Parathyroid adenoma (tissue), 2 donors: ENCODE measurements around the gene LTA.

Source experiments
- H2AFZ ChIP-seq: fragments of 300-600 bp; sonication (generic); one replicate; pipeline ENCODE4 v1.7.0; 2017; ENCODE audit warnings: antibody characterized with exemption, mild to moderate bottlenecking
- H3K27ac ChIP-seq: fragments of 300-600 bp; sonication (generic); one replicate; pipeline ENCODE4 v1.7.0; 2017
- H3K27me3 ChIP-seq: fragments of 300-600 bp; sonication (generic); one replicate; pipeline ENCODE4 v1.7.0; 2017; ENCODE audit warnings: low read length; ENCODE audit not compliant: control insufficient read depth, insufficient read depth
- H3K36me3 ChIP-seq: fragments of 300-600 bp; sonication (generic); one replicate; pipeline ENCODE4 v1.7.0; 2017; ENCODE audit warnings: low read length; ENCODE audit not compliant: control insufficient read depth, insufficient read depth
- H3K4me1 ChIP-seq: fragments of 300-600 bp; sonication (generic); one replicate; pipeline ENCODE4 v1.7.0; 2017; ENCODE audit warnings: control low read depth
- H3K4me2 ChIP-seq: fragments of 300-600 bp; sonication (generic); one replicate; pipeline ENCODE4 v1.7.0; 2017; ENCODE audit warnings: low read length
- H3K4me3 ChIP-seq: fragments of 300-600 bp; sonication (generic); one replicate; pipeline ENCODE4 v1.7.0; 2017; ENCODE audit warnings: low read depth, low read length
- H3K79me2 ChIP-seq: fragments of 300-600 bp; sonication (generic); one replicate; pipeline ENCODE4 v1.7.0; 2017; ENCODE audit warnings: control low read depth
- H3K9ac ChIP-seq: fragments of 300-600 bp; sonication (generic); one replicate; pipeline ENCODE4 v1.7.0; 2017; ENCODE audit warnings: mild to moderate bottlenecking
- H3K9me3 ChIP-seq: fragments of 300-600 bp; sonication (generic); one replicate; pipeline ENCODE4 v1.7.0; 2017; ENCODE audit warnings: low read length; ENCODE audit not compliant: control insufficient read depth
- CTCF ChIP-seq: fragments of 300-600 bp; sonication (generic); IDR thresholded peaks from one replicate; pipeline ENCODE4 v1.7.0; 2017; ENCODE audit warnings: antibody characterized with exemption, mild to moderate bottlenecking
- donor health status: primary hyperparathyroidism.

Gene LTA

DNA sequence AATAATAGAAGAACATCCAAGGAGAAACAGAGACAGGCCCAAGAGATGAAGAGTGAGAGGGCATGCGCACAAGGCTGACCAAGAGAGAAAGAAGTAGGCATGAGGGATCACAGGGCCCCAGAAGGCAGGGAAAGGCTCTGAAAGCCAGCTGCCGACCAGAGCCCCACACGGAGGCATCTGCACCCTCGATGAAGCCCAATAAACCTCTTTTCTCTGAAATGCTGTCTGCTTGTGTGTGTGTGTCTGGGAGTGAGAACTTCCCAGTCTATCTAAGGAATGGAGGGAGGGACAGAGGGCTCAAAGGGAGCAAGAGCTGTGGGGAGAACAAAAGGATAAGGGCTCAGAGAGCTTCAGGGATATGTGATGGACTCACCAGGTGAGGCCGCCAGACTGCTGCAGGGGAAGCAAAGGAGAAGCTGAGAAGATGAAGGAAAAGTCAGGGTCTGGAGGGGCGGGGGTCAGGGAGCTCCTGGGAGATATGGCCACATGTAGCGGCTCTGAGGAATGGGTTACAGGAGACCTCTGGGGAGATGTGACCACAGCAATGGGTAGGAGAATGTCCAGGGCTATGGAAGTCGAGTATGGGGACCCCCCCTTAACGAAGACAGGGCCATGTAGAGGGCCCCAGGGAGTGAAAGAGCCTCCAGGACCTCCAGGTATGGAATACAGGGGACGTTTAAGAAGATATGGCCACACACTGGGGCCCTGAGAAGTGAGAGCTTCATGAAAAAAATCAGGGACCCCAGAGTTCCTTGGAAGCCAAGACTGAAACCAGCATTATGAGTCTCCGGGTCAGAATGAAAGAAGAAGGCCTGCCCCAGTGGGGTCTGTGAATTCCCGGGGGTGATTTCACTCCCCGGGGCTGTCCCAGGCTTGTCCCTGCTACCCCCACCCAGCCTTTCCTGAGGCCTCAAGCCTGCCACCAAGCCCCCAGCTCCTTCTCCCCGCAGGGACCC is 2.3 kb downstream of the LTA start:
- H3K27me3 ChIP-seq: no peaks in the 10 kb centered on the region
- no peak overlapping the region for H3K9ac ChIP-seq
- H3K9me3 ChIP-seq: no peaks in the 10 kb centered on the region
- no peak overlapping the region for H3K27ac ChIP-seq
- H2AFZ ChIP-seq: no peak overlapping the region
- no peak overlapping the region for H3K4me2 ChIP-seq
- no peaks in the 10 kb centered on the region for H3K4me1 ChIP-seq
- no peak overlapping the region for H3K4me3 ChIP-seq
- no peaks in the 10 kb centered on the region for H3K79me2 ChIP-seq
- no peak for TF ChIP-seq CTCF
- H3K36me3 ChIP-seq: no peaks in the 10 kb centered on the region

DNA sequence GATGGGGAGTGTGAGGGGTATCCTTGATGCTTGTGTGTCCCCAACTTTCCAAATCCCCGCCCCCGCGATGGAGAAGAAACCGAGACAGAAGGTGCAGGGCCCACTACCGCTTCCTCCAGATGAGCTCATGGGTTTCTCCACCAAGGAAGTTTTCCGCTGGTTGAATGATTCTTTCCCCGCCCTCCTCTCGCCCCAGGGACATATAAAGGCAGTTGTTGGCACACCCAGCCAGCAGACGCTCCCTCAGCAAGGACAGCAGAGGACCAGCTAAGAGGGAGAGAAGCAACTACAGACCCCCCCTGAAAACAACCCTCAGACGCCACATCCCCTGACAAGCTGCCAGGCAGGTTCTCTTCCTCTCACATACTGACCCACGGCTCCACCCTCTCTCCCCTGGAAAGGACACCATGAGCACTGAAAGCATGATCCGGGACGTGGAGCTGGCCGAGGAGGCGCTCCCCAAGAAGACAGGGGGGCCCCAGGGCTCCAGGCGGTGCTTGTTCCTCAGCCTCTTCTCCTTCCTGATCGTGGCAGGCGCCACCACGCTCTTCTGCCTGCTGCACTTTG is 3.3 kb downstream of the LTA start, which contains the start of gene TNF:
Gene TNF (plus strand): TSS at position 231 of the 567 bp plus-strand sequence. CDS start 177 bp downstream, at position 408.
- H3K9me3 ChIP-seq: no peaks in the 10 kb centered on the region
- no peaks in the 10 kb centered on the region for H3K27me3 ChIP-seq
- no peak within 1 kb of the TSS for H2AFZ ChIP-seq
- TF ChIP-seq CTCF: no peak
- no peak within 1 kb of the TSS for H3K4me2 ChIP-seq
- no peak within 1 kb of the TSS for H3K9ac ChIP-seq
- H3K36me3 ChIP-seq: no peaks in the 10 kb centered on the region
- H3K4me3 ChIP-seq: peak within 1 kb of the TSS; percentile 37
- H3K79me2 ChIP-seq: no peaks in the 10 kb centered on the region
- H3K4me1 ChIP-seq: no peaks in the 10 kb centered on the region
- H3K27ac ChIP-seq: no peak within 1 kb of the TSS

DNA sequence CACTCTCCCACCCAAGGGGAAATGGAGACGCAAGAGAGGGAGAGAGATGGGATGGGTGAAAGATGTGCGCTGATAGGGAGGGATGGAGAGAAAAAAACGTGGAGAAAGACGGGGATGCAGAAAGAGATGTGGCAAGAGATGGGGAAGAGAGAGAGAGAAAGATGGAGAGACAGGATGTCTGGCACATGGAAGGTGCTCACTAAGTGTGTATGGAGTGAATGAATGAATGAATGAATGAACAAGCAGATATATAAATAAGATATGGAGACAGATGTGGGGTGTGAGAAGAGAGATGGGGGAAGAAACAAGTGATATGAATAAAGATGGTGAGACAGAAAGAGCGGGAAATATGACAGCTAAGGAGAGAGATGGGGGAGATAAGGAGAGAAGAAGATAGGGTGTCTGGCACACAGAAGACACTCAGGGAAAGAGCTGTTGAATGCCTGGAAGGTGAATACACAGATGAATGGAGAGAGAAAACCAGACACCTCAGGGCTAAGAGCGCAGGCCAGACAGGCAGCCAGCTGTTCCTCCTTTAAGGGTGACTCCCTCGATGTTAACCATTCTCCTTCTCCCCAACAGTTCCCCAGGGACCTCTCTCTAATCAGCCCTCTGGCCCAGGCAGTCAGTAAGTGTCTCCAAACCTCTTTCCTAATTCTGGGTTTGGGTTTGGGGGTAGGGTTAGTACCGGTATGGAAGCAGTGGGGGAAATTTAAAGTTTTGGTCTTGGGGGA is 4.0 kb downstream of the LTA start:
- Histone ChIP-seq H3K4me3 (peak overlapping the region; percentile 37), H3K27me3 (no peaks in the 10 kb centered on the region), H2AFZ (no peak overlapping the region), H3K4me2 (no peak overlapping the region), H3K36me3 (no peaks in the 10 kb centered on the region), H3K9ac (no peak overlapping the region), H3K4me1 (no peaks in the 10 kb centered on the region), H3K9me3 (no peaks in the 10 kb centered on the region), H3K79me2 (no peaks in the 10 kb centered on the region), H3K27ac (no peak overlapping the region)
- no peak for TF ChIP-seq CTCF

DNA sequence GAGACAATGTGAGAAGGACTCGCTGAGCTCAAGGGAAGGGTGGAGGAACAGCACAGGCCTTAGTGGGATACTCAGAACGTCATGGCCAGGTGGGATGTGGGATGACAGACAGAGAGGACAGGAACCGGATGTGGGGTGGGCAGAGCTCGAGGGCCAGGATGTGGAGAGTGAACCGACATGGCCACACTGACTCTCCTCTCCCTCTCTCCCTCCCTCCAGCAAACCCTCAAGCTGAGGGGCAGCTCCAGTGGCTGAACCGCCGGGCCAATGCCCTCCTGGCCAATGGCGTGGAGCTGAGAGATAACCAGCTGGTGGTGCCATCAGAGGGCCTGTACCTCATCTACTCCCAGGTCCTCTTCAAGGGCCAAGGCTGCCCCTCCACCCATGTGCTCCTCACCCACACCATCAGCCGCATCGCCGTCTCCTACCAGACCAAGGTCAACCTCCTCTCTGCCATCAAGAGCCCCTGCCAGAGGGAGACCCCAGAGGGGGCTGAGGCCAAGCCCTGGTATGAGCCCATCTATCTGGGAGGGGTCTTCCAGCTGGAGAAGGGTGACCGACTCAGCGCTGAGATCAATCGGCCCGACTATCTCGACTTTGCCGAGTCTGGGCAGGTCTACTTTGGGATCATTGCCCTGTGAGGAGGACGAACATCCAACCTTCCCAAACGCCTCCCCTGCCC is 4.9 kb downstream of the LTA start:
- Histone ChIP-seq H3K9me3 (no peaks in the 10 kb centered on the region), H3K27ac (no peak overlapping the region), H3K79me2 (no peaks in the 10 kb centered on the region), H3K4me2 (no peak overlapping the region), H3K36me3 (no peaks in the 10 kb centered on the region), H2AFZ (no peak overlapping the region), H3K4me1 (no peaks in the 10 kb centered on the region), H3K9ac (no peak overlapping the region), H3K27me3 (no peaks in the 10 kb centered on the region), H3K4me3 (no peak overlapping the region)
- TF ChIP-seq CTCF: no peak
